GM12865 (cell line): Measurements from ENCODE around the gene SPECC1.
"Not testable (repeated sequence)": the region's sequence is repeated elsewhere in the genome, so short reads cannot be mapped to it uniquely, and the experiment has no call there.

ENCODE experiments used
- DNase-seq: peaks from one replicate; pipeline ENCODE4 v3.0.0; 2010; ENCODE audit warnings: low read depth
- H3K4me3 ChIP-seq: 2 replicates; pipeline ENCODE4 v1.5.1; 2011; ENCODE audit warnings: mild to moderate bottlenecking, low read depth, low read length, control low read depth
- TF ChIP-seq, protein P1 (sequence below): IDR thresholded peaks from 2 replicates; pipeline ENCODE4 v1.5.1; 2011; ENCODE audit warnings: low read length, control low read depth, low read depth, inconsistent platforms; ENCODE audit not compliant: insufficient read depth; ENCODE audit errors: missing control alignments

SPECC1 gene

GRCh38 chr17:20184181-20184580, 175.0 kb downstream of the SPECC1 start:
- TF ChIP-seq, protein P1, sequence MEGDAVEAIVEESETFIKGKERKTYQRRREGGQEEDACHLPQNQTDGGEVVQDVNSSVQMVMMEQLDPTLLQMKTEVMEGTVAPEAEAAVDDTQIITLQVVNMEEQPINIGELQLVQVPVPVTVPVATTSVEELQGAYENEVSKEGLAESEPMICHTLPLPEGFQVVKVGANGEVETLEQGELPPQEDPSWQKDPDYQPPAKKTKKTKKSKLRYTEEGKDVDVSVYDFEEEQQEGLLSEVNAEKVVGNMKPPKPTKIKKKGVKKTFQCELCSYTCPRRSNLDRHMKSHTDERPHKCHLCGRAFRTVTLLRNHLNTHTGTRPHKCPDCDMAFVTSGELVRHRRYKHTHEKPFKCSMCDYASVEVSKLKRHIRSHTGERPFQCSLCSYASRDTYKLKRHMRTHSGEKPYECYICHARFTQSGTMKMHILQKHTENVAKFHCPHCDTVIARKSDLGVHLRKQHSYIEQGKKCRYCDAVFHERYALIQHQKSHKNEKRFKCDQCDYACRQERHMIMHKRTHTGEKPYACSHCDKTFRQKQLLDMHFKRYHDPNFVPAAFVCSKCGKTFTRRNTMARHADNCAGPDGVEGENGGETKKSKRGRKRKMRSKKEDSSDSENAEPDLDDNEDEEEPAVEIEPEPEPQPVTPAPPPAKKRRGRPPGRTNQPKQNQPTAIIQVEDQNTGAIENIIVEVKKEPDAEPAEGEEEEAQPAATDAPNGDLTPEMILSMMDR: no peak
- no peak overlapping the region for H3K4me3 ChIP-seq
- no peak for DNase-seq

DNA sequence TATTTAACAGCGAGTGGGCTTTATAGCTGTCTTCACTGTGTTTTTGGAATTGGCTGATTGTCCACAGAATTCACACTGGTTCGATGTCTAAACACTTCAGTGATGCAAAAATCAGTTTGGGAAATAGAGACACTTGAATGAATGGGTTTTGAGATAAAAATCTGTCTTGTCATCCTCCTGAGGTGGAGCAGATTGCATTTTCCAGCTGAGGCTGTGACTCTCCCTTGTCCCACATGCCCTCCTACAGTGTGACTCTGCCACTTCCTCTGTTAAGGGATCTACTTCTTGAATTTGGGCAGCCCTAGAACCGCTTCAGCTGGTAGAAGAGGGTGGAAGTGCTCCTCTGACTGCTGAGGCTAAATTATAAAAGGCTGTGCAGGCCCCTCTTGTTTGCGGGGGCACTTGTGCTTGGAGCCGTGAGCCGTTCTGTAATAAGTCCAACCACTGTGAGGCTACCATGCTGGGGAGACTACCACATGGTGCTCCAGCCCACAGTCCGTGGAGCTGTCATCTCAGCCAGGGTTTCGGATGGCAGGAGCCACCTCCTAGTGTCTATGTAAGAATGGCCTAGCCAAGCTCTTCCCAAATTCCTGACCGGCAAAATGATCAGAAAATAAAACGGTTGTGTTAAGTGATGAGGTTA, 175.9 kb downstream of the SPECC1 start:
- no peak for DNase-seq
- H3K4me3 ChIP-seq: no peak overlapping the region
- TF ChIP-seq, protein P1: no peak

DNA sequence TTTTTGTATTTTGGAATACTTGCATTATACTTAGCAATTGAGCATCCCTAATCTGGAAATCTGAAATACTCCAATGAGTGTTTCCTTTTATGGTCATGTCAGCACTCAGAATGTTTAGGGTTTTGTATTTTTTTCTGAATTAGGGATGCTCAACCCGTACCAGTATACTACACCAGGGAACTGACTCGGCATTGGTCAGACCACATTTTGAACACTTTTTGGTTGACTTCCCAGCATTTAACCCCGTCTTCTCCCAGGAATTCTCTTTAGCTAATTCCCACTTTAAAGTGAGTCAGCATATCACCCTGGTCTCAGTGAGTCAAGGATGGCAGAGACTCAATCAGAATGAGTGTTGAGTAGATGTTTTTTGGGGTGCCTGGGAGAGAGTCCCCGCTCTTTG, 177.9 kb downstream of the SPECC1 start:
- TF ChIP-seq, protein P1: no peak
- no peak for DNase-seq
- no peak overlapping the region for H3K4me3 ChIP-seq

- TF ChIP-seq, protein P1: no peak
- no peak for DNase-seq
Measured at GRCh38 chr17:20189302-20189701, 180.1 kb downstream of the SPECC1 start.

DNA sequence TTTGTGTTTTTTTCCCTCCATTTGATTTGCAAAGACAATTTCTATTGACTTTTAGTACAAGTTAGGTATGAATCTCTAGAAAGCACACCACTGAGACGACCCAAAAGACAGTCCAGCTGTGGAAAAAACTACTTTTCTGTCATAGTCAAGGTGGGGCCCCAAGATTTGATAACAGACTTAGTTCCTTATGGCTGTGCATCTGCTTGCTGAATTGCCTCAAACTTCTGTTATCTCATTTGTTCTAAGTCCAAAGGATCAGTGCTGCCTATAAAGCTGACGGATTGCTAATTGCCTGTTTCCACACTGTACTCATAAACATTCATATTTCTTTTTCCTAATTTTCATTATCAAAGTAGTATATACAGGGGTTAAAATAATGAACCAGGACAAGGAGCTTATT, 180.8 kb downstream of the SPECC1 start:
- H3K4me3 ChIP-seq: no peak overlapping the region
- no peak for DNase-seq
- TF ChIP-seq, protein P1: no peak

More at GRCh38 chr17:20189302-20189701, 180.1 kb downstream of the SPECC1 start:
- no peak overlapping the region for H3K4me3 ChIP-seq

GRCh38 chr17:20190605-20191004, 181.4 kb downstream of the SPECC1 start:
- no peak overlapping the region for H3K4me3 ChIP-seq
- TF ChIP-seq, protein P1: no peak
- no peak for DNase-seq

DNA sequence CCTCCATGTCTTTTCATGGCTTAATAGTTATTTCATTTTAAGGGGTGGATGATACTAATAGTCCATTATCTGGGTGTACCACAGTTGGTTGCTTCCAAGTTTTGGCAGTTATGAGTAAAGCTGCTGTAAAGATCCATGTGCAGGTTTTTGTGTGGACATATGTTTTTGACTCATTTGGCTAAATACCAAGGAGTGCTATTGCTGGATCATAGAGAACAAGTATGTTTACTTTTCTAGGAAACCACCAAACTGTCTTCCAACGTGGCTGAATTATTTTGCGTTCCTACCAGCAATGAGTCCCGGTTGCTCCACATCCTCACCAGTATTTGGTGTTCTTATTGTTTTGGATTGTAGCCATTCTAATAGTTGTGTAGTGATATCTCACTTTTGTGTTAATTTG, 181.9 kb downstream of the SPECC1 start:
- DNase-seq: no peak
- TF ChIP-seq, protein P1: no peak

DNA sequence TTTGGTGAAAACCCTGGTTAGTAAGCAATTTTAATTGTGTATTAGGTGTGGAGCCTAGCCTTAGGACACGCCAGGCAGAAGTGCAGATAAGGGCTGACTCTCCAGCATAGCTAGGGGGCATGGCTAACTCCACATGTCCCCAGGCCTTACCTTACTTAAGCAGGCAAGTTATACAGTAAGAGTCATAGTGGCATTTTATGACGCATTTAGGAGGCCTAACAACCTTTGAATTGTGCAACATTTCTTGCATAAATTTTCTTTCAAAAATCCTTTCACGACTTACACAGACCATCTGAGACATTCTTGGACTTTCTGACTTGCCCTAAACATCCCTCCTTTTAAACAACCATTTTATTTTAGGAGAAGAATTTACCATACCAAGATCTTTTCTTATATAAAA, 187.1 kb downstream of the SPECC1 start:
- H3K4me3 ChIP-seq, DNase-seq: not testable (repeated sequence)

More for the DNA sequence above, 181.9 kb downstream of the SPECC1 start:
- H3K4me3 ChIP-seq: no peak overlapping the region
